HG02623 (cell line): ENCODE data around the gene CELSR3.
A peak's percentile ranks its signal among the peaks of the same experiment; 100 is the strongest.

Experiments
- ATAC-seq: cut with Tn5 transposase; IDR thresholded peaks from one replicate; pipeline ENCODE4 v1.9.1; 2021; ENCODE audit warnings: moderate library complexity; ENCODE audit not compliant: unreplicated experiment

The CELSR3 gene

DNA sequence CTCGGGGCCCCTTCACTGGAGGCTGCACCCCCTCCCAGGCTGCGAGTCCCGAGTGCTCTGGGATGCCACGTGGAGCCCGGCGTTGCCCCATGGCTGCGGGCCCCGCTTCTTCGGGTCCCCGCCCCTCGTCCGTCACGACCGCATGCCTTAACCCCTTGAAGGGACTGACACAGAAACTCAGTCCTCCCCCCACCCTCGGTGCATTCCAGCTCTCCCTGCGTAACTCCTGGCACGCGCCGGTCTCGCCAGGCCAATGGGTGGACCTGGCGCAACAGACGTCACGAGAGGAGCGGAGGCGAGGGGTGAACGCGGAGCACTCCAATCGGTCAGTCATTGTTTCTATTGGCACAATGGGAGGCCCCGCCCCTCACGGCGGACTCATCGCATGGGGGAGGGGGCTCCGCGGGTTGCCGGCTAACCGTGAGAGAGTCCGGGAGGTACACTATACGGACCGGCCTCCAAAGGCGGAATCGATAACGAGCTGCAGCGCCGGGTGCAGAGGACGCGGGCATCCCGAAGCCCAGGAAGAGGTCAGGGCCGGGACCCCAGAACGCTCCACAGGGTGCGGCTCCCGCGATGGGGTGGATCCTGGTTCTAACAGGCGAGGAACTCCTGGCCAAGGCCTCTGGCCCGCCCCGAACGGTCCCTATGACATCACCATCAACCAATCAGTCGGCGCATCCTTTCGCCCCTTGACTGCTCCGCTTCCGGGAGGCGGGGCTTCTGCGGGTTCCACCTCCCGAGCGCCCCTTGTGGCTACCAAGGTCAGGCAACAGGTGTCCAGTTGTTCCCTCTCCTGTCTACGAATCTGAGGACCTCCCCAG is 1.0 kb upstream of the CELSR3 start:
- peak; percentile 79 for ATAC-seq

- ATAC-seq: no peak
Measured at GRCh38 chr3:48662145-48662752, 437 bp downstream of the CELSR3 start.

GRCh38 chr3:48661501-48662144 is 1.1 kb downstream of the CELSR3 start:
- ATAC-seq: no peak

DNA sequence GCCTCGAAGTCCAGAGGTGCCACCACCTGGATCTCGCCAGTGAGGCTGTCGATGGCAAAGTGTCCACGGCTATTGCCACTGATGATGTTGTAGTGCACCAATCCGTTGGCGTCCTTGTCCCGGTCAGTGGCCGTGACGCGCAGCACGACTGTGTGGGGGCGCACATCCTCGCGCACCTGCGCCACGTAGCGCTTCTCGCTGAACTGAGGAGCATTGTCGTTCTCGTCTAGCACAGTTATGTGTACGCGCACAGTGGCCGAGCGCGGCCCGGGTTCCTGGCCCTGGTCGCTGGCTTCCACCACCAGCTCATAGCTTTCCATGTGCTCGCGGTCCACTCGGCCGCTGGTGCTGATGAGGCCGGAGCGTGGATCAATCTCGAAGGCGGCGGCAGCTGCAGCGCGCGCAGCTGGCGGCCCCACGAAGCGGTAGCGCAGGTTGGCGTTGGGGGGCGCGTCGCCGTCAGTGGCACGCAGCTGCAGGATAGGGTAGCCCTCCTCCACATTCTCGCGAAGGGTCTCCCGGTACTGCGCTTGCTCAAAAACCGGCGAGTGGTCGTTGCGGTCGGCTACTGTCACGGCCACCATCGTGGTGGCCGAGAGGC is 1.8 kb downstream of the CELSR3 start:
- no peak for ATAC-seq

- no peak for ATAC-seq
Measured at GRCh38 chr3:48656841-48657281, 5.8 kb downstream of the CELSR3 start.

- ATAC-seq: peak; percentile 54
Measured at GRCh38 chr3:48656061-48656840, 6.4 kb downstream of the CELSR3 start.

DNA sequence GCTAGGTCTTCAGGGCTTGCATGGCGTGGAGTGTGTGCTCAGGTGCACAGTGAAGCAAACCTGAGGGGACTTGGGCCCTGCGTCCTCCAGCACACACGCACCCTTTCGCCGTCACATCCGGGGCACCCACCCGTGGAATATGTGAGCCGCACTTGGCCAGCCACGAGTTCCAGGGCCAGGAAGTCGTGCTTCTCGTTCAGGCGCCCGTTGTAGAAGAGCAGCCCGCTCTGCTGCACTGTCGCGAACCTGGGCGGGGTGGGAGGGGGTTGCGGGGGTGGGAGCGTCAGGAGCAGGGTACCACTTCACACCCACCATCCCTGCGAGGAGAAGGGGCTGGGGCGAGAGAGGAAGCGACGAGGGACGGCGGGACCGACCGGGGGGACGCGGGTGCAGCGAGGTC is 7.1 kb downstream of the CELSR3 start:
- no peak for ATAC-seq

GRCh38 chr3:48655063-48655462 is 7.6 kb downstream of the CELSR3 start:
- no peak for ATAC-seq

DNA sequence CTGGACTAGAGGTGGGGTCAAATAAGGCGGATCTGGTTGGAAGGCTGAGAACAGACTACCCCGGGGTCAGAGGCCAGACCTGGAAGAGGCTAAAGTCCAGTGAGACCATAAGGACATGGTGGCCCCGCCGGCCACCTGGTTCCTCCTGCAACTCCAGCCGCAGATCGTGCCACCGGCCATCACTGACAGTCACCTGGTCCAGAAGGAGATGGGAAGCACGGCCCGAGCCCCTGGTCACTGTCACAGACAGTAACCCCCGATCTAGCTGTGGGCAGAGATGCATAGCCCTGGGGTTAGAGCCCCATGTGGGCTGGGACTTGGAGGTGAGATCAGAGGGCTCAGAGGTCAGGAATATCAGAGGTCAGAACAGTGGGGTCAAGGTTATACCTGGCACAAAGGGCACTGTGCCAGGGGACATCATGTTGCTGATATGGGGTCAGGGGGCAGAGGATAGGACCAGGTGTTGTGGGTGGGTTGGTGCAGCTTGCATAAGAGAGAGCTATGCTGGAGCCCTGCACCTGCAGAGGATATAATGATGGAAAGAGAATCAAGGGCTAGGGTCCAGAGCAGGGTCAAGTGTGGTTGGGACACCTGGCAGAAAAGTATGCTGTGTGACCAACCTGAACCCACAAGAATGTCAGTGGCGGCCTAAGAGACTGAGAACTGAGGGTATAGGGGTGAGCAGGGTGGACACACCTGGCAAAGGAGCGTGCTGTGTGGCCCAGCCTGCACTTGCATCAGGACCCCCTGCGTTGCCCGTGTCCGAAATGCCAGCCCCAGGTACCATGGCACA is 9.6 kb downstream of the CELSR3 start:
- no peak for ATAC-seq

- ATAC-seq: no peak
Measured at GRCh38 chr3:48651771-48652170, 10.9 kb downstream of the CELSR3 start.

DNA sequence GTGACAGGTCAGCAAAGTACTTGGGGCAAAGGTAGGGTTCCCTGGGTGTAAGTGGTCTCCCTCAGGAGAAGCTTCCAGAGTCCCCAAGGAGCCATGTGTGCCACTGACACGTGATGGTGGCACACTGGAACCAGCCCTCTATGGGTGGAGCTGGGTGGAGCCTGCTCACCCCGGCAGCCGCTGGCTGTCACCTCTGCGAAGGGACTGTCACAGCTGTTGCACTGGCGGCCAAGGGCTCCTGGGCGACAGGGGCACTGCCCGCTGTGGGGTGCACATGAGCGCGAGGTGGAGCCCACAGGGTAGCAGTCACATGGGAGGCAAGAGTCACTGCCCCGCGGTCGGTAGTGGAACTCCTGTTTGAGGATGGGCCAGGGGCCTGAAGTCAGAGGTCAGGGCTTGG is 12.0 kb downstream of the CELSR3 start:
- ATAC-seq: no peak

- ATAC-seq: no peak
Measured at GRCh38 chr3:48648188-48648850, 14.4 kb downstream of the CELSR3 start.

DNA sequence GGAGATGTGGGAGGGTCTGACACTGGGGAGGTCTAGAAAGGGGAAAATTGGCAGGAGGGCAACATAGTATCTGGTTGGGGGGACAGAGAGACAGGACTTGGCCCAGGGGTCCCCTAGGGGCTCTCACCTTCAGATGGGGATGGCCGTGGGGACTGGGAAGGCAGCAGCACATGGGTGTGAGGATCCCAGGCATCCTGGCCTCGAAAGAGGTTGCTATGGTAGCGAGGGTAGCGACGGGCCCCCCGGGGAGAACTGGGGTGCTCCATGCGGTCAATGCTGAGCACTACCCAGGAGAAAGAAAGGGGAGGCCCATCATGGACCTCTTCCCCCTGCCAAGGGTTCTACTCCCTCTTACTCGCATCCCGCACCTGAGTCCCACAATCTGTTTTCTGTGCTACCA is 15.0 kb downstream of the CELSR3 start:
- no peak for ATAC-seq

GRCh38 chr3:48644898-48645760 is 17.6 kb downstream of the CELSR3 start:
- no peak for ATAC-seq

DNA sequence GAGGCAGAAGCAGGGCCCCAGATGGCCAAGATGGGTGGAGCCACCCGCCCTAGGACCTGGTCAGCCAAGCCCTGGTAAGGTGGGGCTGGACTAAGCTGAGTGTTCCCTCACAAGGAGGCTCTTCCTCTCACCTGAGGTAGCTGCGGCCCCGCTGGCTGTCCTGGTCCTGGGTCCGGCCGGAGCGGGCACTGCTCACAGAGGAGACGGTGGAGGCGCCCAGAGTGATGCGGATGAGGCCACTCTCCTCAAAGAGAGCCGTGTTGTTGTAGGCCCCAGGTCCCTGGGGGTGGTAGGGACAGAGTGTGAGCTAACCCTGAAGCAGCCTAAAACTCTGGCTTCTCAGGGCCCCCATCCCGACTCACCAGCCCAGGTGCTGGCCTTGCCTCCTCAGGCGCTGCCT is 20.1 kb downstream of the CELSR3 start:
- ATAC-seq: no peak

DNA sequence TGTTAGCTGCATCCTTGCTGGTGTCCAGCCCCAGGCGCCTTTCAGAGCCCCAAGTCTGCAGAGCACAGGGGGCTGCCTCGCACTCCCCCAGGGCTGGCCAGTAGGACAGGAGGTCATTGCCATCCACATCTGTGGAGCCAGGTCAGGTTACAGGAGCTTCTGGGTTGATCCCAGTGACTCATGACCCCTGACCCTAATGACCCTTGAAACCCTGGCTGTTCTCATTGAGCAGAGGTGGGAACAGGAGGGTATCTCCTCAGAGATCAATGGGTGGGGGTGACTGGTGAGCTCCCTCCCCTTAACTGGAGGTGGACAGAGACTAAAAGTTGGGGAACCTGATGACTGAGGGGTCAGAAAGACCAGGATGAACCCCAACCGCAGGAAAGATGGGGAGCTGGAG is 21.3 kb downstream of the CELSR3 start:
- no peak for ATAC-seq

DNA sequence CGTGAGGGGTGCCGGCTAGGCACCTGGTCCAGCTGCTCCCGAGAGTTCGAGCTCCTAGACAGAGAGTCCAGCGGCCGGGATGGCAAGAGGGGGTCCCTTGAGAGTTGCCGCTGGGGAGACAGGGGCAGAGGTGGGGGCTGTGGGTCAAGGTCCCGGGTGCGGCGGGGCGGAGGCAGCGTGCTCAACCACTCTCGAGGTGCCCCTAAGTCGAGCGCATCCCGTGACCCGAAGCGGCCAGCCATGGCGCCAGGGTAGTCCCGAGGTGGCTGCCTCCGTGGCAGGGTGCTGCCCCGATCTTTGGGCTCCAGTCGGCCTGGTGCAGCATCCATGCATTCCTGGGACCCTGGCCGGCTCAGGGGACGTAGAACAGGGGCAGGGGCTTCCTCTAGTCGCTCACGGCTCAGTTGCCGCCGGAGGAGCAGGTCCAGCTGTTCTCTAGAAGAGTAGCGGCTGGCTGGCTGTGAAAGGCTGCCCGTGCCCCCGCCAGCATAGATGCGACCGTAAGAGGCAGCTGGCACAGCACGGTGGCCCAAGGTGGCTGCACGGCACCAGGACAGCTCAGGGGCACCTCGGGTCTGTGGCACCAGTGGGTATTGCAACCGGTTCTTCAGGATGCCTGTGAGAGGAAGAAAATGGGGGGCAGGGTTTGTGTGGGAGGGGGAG is 22.6 kb downstream of the CELSR3 start:
- ATAC-seq: no peak

- no peak for ATAC-seq
Measured at GRCh38 chr3:48637305-48637704, 25.4 kb downstream of the CELSR3 start.
